Measurements from ENCODE around the gene MEI4. TPM values are rescaled to one million over a fixed set of nuclear protein-coding genes. Genes with fewer than 3 reads are reported as not detected.
"Not testable (repeated sequence)": the region's sequence is repeated elsewhere in the genome, so short reads cannot be mapped to it uniquely, and the experiment has no call there.

The MEI4 gene
- total RNA-seq, 2 donors from 2014 or later: 3.0 TPM; not detected in 1

GRCh38 chr6:77688649-77689048, 35.8 kb downstream of the MEI4 start:
- intact Hi-C loops (cut with DNase I): no loop called here
- no peaks in the 10 kb centered on the region for H3K27me3 ChIP-seq (replicated peaks; ENCODE audit: insufficient read depth)
- H3K4me1 ChIP-seq (replicated peaks): no peaks in the 10 kb centered on the region
- H3K4me3 ChIP-seq: no peak overlapping the region
- DNase-seq (ENCODE audit: low spot score): no peak
- no peak overlapping the region for H3K27ac ChIP-seq
- TF ChIP-seq CTCF (IDR thresholded peaks at IDR 0.05) (no peak), POLR2A (IDR thresholded peaks at IDR 0.05) (no peak), POLR2AphosphoS5 (IDR thresholded peaks at IDR 0.05) (no peak)
- WGBS: 61% methylated on average over 1 of the region's 1 CpG
- no peaks in the 10 kb centered on the region for H3K36me3 ChIP-seq
- H3K9me3 ChIP-seq: no peaks in the 10 kb centered on the region

- H3K27me3 ChIP-seq (replicated peaks; ENCODE audit: insufficient read depth); H3K9me3 ChIP-seq; H3K4me3 ChIP-seq; H3K36me3 ChIP-seq; H3K4me1 ChIP-seq (replicated peaks); H3K27ac ChIP-seq; DNase-seq (ENCODE audit: low spot score); intact Hi-C loops (cut with DNase I): not testable (repeated sequence)
- 94% methylated on average over 6 of the region's 6 CpGs for WGBS
Measured at GRCh38 chr6:77700095-77700494, 47.3 kb downstream of the MEI4 start.

GRCh38 chr6:77707603-77708002, 54.8 kb downstream of the MEI4 start:
- H3K4me3 ChIP-seq: no peak overlapping the region
- no peaks in the 10 kb centered on the region for H3K36me3 ChIP-seq
- DNase-seq (ENCODE audit: low spot score): no peak
- no peaks in the 10 kb centered on the region for H3K4me1 ChIP-seq (replicated peaks)
- intact Hi-C loops (cut with DNase I): no loop called here
- no peak overlapping the region for H3K27ac ChIP-seq
- H3K9me3 ChIP-seq: no peaks in the 10 kb centered on the region
- TF ChIP-seq POLR2AphosphoS5 (IDR thresholded peaks at IDR 0.05) (no peak), POLR2A (IDR thresholded peaks at IDR 0.05) (no peak)
- WGBS: 94% methylated on average over 2 of the region's 2 CpGs
- no peaks in the 10 kb centered on the region for H3K27me3 ChIP-seq (replicated peaks; ENCODE audit: insufficient read depth)

- TF ChIP-seq POLR2A (IDR thresholded peaks at IDR 0.05) (no peak), CTCF (IDR thresholded peaks at IDR 0.05) (no peak), POLR2AphosphoS5 (IDR thresholded peaks at IDR 0.05) (no peak)
- 91% methylated on average over 6 of the region's 6 CpGs for WGBS
- Histone ChIP-seq H3K4me3 (no peak overlapping the region), H3K9me3 (no peaks in the 10 kb centered on the region), H3K36me3 (no peaks in the 10 kb centered on the region), H3K27ac (no peak overlapping the region), H3K4me1 (replicated peaks) (no peaks in the 10 kb centered on the region), H3K27me3 (replicated peaks; ENCODE audit: insufficient read depth) (no peaks in the 10 kb centered on the region)
- DNase-seq (ENCODE audit: low spot score): no peak
- intact Hi-C loops (cut with DNase I): no loop called here
Measured at GRCh38 chr6:77715588-77715987, 62.7 kb downstream of the MEI4 start.

- no peaks in the 10 kb centered on the region for H3K36me3 ChIP-seq
- H3K27me3 ChIP-seq (replicated peaks; ENCODE audit: insufficient read depth): no peaks in the 10 kb centered on the region
- H3K9me3 ChIP-seq: no peaks in the 10 kb centered on the region
- no peak overlapping the region for H3K4me3 ChIP-seq
- intact Hi-C loops (cut with DNase I): no loop called here
- WGBS: 76% methylated on average over 1 of the region's 1 CpG
- H3K27ac ChIP-seq: no peak overlapping the region
- no peaks in the 10 kb centered on the region for H3K4me1 ChIP-seq (replicated peaks)
- no peak for DNase-seq (ENCODE audit: low spot score)
- TF ChIP-seq POLR2AphosphoS5 (IDR thresholded peaks at IDR 0.05) (no peak), POLR2A (IDR thresholded peaks at IDR 0.05) (no peak), CTCF (IDR thresholded peaks at IDR 0.05) (no peak)
Measured at GRCh38 chr6:77716311-77716710, 63.5 kb downstream of the MEI4 start.

- DNase-seq (ENCODE audit: low spot score); H3K36me3 ChIP-seq; H3K4me1 ChIP-seq (replicated peaks); intact Hi-C loops (cut with DNase I); H3K27ac ChIP-seq; H3K4me3 ChIP-seq; H3K9me3 ChIP-seq; H3K27me3 ChIP-seq (replicated peaks; ENCODE audit: insufficient read depth): not testable (repeated sequence)
- 88% methylated on average over 13 of the region's 13 CpGs for WGBS
Measured at GRCh38 chr6:77736010-77736409, 83.2 kb downstream of the MEI4 start.

Data from prostate gland (tissue), 2 donors.